Measurements from ENCODE around the gene ZNF622.

Gene ZNF622

DNA sequence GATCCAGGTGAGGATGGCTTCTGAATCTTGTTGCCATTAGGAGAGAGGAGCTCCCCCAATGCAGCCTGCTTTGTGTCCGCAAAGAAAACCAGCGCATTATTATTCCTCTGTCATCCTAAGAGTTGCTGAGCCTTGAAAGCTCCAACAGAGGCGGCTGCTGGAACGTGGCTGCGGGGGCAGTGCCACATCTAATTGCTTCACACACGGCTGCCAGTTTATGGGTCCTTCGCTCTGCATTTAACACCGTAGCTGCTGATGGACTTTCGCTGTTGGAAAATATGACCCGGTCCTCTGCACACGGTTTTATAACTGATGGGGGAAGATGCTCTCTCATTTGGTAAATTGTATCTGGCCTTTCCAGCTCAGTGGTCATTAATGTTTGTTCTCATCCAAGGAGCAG, 38.0 kb downstream of the ZNF622 start:
- DNase-seq: no peak

DNA sequence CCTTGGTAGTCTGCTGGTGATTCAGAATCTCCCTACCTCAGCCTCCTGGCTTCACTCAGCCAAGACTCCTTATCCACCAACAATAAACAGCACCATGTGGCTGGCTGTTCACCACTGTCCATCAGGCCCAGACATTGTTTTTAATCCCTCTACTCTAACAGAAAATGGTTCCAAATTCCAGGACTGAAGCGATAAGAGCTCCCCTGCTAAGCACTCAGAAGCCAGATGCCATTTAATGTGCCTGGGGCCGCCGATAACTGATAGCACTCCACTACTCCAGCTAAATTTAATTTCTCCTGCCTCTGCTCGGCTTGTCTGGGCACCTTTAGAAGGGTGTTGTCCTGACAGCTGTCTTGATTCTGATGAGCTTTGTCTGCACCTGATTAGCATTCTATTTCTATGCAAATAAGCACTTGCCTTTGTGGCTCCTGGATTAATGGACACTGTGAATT, 47.1 kb downstream of the ZNF622 start:
- DNase-seq: no peak

DNA sequence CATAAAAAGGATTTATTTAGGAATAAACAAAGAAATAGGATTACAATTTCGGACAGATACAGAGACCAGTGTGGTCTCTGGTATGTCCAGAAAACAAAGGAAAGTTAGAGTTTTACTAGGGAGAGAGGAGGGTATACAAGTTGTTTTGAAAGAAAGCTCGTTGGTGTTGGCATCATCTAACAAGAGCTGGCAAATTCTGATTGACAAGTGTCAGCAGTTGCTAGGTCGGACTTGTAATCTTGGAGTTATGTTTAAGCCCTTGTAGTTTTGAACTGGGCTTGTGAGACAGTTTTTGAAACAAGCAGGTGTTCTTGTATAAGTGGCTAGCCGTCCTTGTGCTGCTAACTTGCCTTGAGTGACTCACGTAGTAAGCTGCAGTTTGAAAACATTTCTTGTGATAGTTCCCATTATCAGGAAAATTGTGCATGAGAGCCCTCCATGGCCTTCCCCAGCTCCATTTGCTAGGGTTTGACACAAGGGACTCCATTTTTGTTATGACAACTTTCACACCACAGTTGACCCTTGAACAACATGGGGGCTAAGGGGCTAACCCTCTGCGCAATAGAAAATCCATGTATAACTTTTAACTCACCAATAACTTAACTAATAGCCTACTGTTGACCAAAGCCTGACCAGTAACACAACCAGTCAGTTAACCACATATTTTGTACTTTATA, 48.1 kb downstream of the ZNF622 start:
- DNase-seq: no peak

DNA sequence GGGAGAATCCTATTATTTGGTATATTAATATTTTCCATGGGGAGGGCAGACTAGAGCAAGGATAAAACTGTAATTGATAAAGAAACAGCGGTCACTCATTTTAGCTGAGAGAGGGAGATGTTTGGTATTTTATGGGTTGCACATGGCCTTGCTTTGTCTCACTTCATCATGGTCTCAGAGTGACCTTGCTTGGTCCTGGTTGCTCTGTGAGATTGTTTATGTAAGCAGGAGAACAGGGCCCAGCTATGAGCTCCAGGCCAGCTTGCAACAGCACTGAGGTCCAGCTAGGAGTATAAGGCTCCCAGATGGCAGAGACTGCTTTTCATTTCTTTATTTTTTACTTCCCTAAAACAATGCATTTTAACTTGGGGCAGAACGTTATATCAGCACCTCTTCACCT, 50.7 kb downstream of the ZNF622 start:
- no peak for DNase-seq

DNA sequence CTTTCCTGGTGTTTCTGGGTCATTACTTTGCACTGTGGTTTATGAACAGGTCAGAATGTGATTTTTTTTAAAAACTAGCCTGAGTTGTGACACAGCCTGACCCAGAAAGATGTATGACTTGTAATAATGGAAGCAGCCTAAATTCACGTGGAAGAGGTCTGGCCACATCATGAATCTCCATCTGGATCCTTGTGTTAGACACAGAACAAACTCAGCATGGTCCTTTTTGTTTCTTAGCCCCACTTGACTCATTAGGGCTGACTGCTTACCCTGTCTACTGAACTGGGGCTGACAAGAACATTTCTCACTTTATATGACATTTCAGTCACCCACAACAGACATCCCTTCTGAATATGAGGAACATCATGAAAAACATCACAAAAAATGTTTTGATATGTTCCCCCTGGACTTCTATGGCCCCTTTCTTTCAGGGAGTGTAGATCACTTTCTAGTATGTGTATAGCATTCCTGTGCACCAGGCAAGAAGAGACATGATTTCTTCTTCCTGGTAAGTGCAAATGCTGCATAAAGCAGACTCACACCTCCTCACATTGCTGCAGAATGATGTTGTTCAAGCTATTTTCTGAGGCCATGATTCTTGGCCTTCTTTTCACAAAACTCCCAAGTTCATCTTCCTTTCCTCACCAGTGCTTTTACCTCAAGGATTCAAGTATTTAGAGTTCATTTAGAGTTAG, 52.3 kb downstream of the ZNF622 start:
- DNase-seq: no peak

DNA sequence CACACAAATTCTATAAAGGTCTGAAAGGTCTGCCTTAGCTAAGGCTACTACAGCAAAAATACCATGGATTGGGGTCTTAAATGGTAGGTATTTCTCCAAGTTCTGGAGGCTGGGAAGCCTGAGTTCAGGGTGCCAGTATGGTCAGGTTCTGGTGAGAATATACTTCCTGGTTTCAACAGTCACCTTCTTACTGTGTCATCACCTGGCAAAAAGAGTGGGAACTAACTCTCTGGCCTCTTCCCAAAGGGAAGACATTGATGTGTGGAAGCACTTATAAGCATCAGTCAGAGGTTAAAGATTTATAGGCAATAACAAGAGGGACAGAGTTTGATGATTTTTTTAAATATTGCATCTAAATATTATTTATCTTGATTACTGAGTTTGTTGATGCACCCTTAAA, 53.0 kb downstream of the ZNF622 start:
- DNase-seq: no peak

DNA sequence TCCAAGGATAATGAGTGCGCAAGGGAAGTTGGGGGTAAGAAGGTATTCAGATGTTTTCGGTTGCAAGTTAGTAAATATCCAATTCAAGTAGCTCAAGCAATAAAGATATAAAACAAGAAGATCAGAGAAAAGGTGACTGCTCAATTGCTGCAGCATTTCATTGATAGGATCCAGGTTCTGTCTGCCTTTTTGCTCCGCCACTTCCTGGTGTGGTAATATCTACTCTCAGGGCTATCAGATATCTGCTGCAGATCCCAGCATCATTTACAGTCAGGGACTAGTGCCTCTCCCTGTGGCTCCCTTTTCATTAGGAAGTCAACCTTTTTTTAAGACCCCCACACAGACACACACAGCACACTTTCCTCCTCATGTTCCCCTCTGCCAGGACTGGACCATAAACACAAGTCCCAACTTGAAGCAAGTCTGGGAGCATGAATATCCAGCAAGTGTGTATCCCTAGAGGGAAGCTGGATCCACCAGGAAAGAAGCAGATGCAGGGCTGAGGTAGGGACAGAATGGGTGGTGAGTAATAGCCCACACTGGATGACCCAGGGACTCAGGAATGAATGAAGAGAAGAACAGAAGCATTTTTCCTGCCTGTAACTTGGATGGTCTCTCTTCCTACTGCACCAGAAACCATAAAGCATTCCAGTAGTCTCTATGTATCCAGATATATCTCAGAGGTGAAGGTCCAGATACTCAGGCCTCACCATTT, 53.7 kb downstream of the ZNF622 start:
- no peak for DNase-seq

DNA sequence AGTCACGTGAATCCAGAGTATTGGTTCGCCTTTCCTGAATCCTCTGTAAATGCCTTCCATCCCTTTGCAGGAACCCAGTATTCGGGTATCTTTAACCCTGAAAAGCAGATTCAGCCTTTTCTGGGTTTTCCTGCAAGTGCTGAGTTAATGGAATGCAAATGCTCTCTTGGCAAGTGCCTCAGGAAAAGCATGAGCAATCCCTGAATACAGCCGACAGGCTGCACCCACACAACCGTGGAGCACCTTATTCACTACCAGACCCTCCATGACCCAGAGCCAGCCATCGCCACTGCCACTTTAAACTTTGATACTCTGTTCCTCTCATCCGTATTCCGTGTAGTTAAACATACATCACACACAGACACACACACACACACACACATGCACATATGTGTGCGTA, 54.4 kb downstream of the ZNF622 start:
- DNase-seq: no peak

DNA sequence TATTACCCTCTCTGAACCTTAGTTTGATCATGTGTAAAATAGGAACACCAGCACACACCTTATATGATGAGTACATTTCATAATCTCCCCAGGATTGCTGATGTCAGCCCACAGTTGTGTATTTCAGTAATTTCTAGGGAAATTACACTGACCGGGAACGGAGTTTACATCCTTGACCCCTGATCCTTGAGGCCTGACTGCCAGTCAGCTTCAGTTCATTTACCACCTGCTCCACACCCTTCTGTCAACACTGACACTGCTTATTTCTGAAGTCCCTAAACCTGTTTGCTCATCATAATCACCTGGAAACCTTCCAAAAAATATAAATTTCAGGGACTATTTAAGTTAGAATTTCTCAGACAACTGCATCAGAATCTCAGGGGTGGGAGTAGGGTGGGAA, 55.3 kb downstream of the ZNF622 start:
- no peak for DNase-seq

DNA sequence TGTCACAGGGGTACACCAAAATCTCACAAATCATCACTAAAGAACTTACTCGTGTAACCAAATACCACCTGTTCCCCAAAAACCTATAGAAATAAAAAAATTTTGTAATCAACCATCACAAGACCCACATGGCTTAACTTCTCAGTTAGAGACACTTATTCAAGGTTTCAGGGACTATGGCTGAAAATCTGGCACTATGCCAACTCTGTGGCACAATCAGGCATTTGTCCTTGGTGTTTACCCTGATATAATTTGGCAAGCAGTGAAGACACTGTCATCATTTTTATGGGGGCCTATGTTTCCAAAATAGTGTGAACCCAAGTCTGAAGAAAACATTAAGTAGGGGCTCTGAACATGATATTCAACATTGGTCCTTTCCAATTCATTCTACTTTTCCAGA, 59.0 kb downstream of the ZNF622 start:
- no peak for DNase-seq

DNA sequence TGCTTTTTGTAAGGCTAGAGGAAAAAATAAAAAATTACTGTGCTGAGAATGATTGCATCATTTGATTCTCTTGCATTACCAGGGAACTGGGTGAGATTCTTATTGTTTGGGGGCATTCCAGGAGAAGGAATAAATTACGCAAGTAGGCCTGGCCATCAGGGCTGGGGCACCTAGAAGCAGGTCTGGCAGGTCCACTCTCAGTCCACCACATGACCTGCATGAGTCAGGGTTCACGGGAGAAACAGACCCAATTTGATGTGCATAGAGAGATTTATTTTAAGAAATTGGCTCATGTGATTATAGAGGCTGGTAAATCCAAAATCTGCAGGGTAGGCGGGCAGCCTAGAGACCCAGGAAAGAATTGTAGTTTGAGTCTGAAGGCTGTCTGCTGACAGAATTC, 59.6 kb downstream of the ZNF622 start:
- no peak for DNase-seq

Data from activated CD4-positive, alpha-beta T cell treated with anti-CD3 and anti-CD28 coated beads, Interleukin-2, amount 50 U/mL, for 48 hours (primary cell).